HL-60 (cell line): ENCODE results near the gene ZNF417.
"Not testable (repeated sequence)": the region's sequence is repeated elsewhere in the genome, so short reads cannot be mapped to it uniquely, and the experiment has no call there.

ENCODE experiments used
- DNase-seq, 2 experiments: peaks; one replicate each; pipeline ENCODE4 v3.0.0-alpha.2; 2010 to 2020; ENCODE audit warnings: low read depth in 1 of 2, low spot score in 1 of 2
- H3K27ac ChIP-seq: fragments of 250-450 bp; sonication (Bioruptor Pico); replicated peaks from 2 replicates; pipeline ENCODE4 v1.5.1; 2020; ENCODE audit warnings: mild to moderate bottlenecking, moderate library complexity
- H3K27me3 ChIP-seq: fragments of 250-450 bp; sonication (Bioruptor Pico); 2 replicates; pipeline ENCODE4 v1.5.1; 2021; ENCODE audit warnings: mild to moderate bottlenecking, moderate library complexity; ENCODE audit not compliant: insufficient read depth, poor library complexity, severe bottlenecking
- H3K4me3 ChIP-seq: replicated peaks from 2 replicates; pipeline ENCODE4 v1.5.1; 2011; ENCODE audit warnings: mild to moderate bottlenecking, control low read depth, low read length; ENCODE audit not compliant: insufficient read depth
- CTCF ChIP-seq: IDR thresholded peaks from one replicate; pipeline ENCODE4 v1.5.1; 2011; ENCODE audit warnings: low read length, control low read depth, inconsistent platforms; ENCODE audit not compliant: insufficient read depth
- GABPA ChIP-seq: IDR thresholded peaks from 2 replicates; pipeline ENCODE4 v1.6.1; 2012; ENCODE audit warnings: low read depth
- POLR2AphosphoS5 ChIP-seq: IDR thresholded peaks from 2 replicates; pipeline ENCODE4 v1.6.1; 2012; ENCODE audit warnings: low read depth
- REST ChIP-seq: IDR thresholded peaks from 2 replicates; pipeline ENCODE4 v1.6.1; 2012; ENCODE audit warnings: low read depth; ENCODE audit not compliant: insufficient replicate concordance
- SPI1 ChIP-seq: IDR thresholded peaks from 2 replicates; pipeline ENCODE4 v1.6.1; 2012; ENCODE audit warnings: low read depth, mild to moderate bottlenecking, borderline replicate concordance

ZNF417 gene

GRCh38 chr19:57887195-57887941, 29.0 kb downstream of the ZNF417 start:
- no peaks in the 10 kb centered on the region for H3K27me3 ChIP-seq
- DNase-seq: no peak
- H3K27ac ChIP-seq: peak overlapping the region; percentile 92
- peak overlapping the region; percentile 85 for H3K4me3 ChIP-seq
- TF ChIP-seq CTCF (no peak), SPI1 (no peak), GABPA (no peak), REST (no peak), POLR2AphosphoS5 (no peak)

- no peaks in the 10 kb centered on the region for H3K27me3 ChIP-seq
- H3K4me3 ChIP-seq: no peak overlapping the region
- no peak for DNase-seq
- H3K27ac ChIP-seq: no peak overlapping the region
- TF ChIP-seq REST (no peak), CTCF (no peak), GABPA (no peak), SPI1 (no peak)
These were observed 30.3 kb downstream of the ZNF417 start for GRCh38 chr19:57886046-57886445.

GRCh38 chr19:57873883-57874799, 42.3 kb downstream of the ZNF417 start:
- H3K27ac ChIP-seq, H3K27me3 ChIP-seq, H3K4me3 ChIP-seq, DNase-seq: not testable (repeated sequence)

GRCh38 chr19:57872450-57872849, 43.9 kb downstream of the ZNF417 start:
- TF ChIP-seq CTCF (no peak), POLR2AphosphoS5 (no peak), GABPA (no peak), REST (no peak), SPI1 (no peak)
- Histone ChIP-seq H3K27me3 (no peaks in the 10 kb centered on the region), H3K4me3 (no peak overlapping the region), H3K27ac (no peak overlapping the region)
- no peak for DNase-seq
